ENCODE results near the gene BCL2L11. TPM values are rescaled to one million over a fixed set of nuclear protein-coding genes. Genes with fewer than 3 reads are reported as not detected.

Gene BCL2L11
- total and polyA plus RNA-seq, 2 donors (not counting 3 experiments of a cell fraction or from before 2014, with no cell fraction given): 12.9 to 26.6 TPM

DNA sequence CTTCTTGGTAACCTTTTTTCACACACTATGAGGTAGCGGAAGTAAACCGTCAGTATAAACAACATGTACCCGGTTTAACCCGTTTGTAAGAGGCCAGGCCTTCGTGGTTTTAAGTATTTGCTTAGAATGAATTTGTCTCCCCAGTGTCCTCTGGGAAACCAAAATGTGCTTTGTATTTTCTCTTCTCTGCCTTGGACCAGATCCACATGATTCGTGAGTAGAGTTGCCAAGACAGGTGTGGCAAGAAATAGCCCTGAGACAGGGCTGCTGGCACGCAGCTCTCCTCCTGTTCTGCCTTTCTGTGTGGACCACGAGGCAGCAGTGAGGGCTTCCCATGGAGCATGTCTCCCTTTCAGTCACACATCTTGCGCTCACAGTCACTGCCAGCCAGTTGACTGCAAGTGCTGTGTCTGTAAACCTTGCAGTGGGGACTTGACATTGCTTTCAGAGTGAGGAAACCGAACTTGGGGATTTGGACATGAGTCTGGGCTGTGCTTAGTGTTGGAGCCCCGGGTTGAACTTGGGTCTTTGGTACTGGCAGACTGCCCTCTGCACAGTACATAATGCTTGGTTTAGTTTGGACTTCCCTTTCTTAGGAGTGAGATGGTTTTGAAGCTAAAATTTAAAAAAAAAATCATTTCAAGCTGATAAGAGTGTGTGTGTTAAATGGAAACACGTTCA is 19.1 kb downstream of the BCL2L11 start:
- ChIA-PET POLR2A (no interaction called here), CTCF (no interaction called here)
- peaks cover 0 to 3% of the 10 kb centered on the region in 2 experiments for H3K27me3 ChIP-seq (ENCODE audit: control insufficient read depth in 2 of 2, insufficient read depth in 2 of 2, low read length in 2 of 2)
- dilution Hi-C loops (cut with MboI; ENCODE audit: extremely low pct_ligation_motif_present, low sequenced_read_pairs) (no loop called here), intact Hi-C loops (cut with micrococcal nuclease) (no loop called here)
- no peaks in the 10 kb centered on the region for H3K9me3 ChIP-seq (replicated peaks; ENCODE audit: control insufficient read depth, insufficient read depth, low read length)
- H3K9me1 ChIP-seq (replicated peaks; ENCODE audit: control insufficient read depth, extremely low read depth, insufficient read depth, low read length): no peaks in the 10 kb centered on the region
- H3K4me2 ChIP-seq (ENCODE audit: insufficient read depth, low read length): no peak overlapping the region
- no peak for TF ChIP-seq MYC (IDR thresholded peaks at IDR 0.05; ENCODE audit: low read depth, low read length)
- no peak for TF ChIP-seq POLR2A (IDR thresholded peaks at IDR 0.05; ENCODE audit: low read depth, low read length)
- no peak for TF ChIP-seq JUN (IDR thresholded peaks at IDR 0.05; ENCODE audit: borderline replicate concordance, insufficient read depth, insufficient read length, low read depth)
- TF ChIP-seq, protein P1, sequence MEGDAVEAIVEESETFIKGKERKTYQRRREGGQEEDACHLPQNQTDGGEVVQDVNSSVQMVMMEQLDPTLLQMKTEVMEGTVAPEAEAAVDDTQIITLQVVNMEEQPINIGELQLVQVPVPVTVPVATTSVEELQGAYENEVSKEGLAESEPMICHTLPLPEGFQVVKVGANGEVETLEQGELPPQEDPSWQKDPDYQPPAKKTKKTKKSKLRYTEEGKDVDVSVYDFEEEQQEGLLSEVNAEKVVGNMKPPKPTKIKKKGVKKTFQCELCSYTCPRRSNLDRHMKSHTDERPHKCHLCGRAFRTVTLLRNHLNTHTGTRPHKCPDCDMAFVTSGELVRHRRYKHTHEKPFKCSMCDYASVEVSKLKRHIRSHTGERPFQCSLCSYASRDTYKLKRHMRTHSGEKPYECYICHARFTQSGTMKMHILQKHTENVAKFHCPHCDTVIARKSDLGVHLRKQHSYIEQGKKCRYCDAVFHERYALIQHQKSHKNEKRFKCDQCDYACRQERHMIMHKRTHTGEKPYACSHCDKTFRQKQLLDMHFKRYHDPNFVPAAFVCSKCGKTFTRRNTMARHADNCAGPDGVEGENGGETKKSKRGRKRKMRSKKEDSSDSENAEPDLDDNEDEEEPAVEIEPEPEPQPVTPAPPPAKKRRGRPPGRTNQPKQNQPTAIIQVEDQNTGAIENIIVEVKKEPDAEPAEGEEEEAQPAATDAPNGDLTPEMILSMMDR (IDR thresholded peaks at IDR 0.05; ENCODE audit: extremely low read depth in 1 of 2, insufficient read depth in 1 of 2, low read depth in 1 of 2, low read length in 2 of 2): no peak
- no peak for TF ChIP-seq FOS (IDR thresholded peaks at IDR 0.05; ENCODE audit: borderline replicate concordance, insufficient read depth, low read length)
- TF ChIP-seq, protein P2, sequence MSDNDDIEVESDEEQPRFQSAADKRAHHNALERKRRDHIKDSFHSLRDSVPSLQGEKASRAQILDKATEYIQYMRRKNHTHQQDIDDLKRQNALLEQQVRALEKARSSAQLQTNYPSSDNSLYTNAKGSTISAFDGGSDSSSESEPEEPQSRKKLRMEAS (IDR thresholded peaks at IDR 0.05; ENCODE audit: insufficient read depth, insufficient read length): no peak
- TF ChIP-seq POLR2AphosphoS5 (IDR thresholded peaks at IDR 0.05; ENCODE audit: insufficient read depth, low read depth, low read length): no peak
- no peak for TF ChIP-seq EZH2 (IDR thresholded peaks at IDR 0.05; ENCODE audit: borderline replicate concordance, low read depth, low read length, severe bottlenecking)
- no peak for TF ChIP-seq GATA2 (IDR thresholded peaks at IDR 0.05; ENCODE audit: insufficient read depth, insufficient read length, low read depth, low read length)
- H2AFZ ChIP-seq (ENCODE audit: low read depth, low read length): no peak overlapping the region
- no TSS peak for BruUV-seq (replicated peaks)
- DNase-seq (ENCODE audit: low read depth, low spot score) (no peak), FAIRE-seq (no peak)
- no peaks in the 10 kb centered on the region for H3K4me1 ChIP-seq (ENCODE audit: control insufficient read depth, extremely low read depth, insufficient read depth, low read length)
- no peak overlapping the region for H3K4me3 ChIP-seq (replicated peaks in 1 of 3; ENCODE audit: insufficient read depth in 1 of 3, low read depth in 1 of 3, low read length in 3 of 3)
- no peaks in the 10 kb centered on the region for H4K20me1 ChIP-seq (replicated peaks; ENCODE audit: control insufficient read depth, extremely low read depth, insufficient read depth, low read length)
- no peaks in the 10 kb centered on the region for H3K79me2 ChIP-seq (ENCODE audit: control insufficient read depth, insufficient read depth, low read length)
- no peak overlapping the region for H3K27ac ChIP-seq (ENCODE audit: insufficient read depth, low read depth, low read length)
- peaks cover 0 to 33% of the 10 kb centered on the region in 2 experiments for H3K36me3 ChIP-seq (ENCODE audit: control insufficient read depth in 2 of 2, extremely low read depth in 1 of 2, insufficient read depth in 2 of 2, low read length in 2 of 2)
- H3K9ac ChIP-seq (replicated peaks; ENCODE audit: extremely low read depth, insufficient read depth, low read length): no peak overlapping the region
